Stomach (tissue), 4 donors: ENCODE data around the gene SPCS3.

Source experiments
- EP300 ChIP-seq: sonication (generic); formaldehyde crosslinking; IDR thresholded peaks from one replicate; pipeline ENCODE4 v1.6.1; 2017; ENCODE audit warnings: antibody characterized with exemption
- TF ChIP-seq, protein P1 (sequence below), 7 experiments: fragments of 450-650 bp in 4 of 7; fragments of 200-600 bp in 3 of 7; sonication (generic) in 3 of 7; IDR thresholded peaks; one replicate each; pipeline ENCODE4 v1.5.1; 2016 to 2019; ENCODE audit warnings: antibody characterized with exemption in 7 of 7, control low read depth in 2 of 7, mild to moderate bottlenecking in 1 of 7

DNA sequence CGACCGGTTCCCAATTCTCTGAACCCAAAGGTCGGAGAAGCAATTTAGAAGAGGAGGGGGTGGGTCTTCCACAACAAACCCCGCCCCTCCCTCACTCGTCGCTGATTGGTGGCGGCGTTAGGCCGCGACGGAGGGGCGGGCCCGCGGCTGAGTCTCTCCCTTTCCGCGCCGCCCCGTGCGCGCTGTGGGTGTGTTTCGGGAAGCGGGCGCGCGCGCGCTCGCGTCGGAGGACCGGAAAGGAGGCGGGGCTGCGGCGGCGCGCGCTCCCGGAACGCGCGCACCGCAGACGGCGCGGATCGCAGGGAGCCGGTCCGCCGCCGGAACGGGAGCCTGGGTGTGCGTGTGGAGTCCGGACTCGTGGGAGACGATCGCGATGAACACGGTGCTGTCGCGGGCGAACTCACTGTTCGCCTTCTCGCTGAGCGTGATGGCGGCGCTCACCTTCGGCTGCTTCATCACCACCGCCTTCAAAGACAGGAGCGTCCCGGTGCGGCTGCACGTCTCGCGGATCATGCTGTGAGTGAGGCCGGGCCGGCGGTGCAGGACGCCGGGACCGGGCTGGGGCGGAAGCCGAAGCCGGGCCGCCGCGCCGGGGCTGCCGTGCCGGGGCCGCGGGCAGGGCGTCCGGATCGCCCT lies at the start of gene SPCS3:
- no peak for TF ChIP-seq EP300
- TF ChIP-seq, protein P1, sequence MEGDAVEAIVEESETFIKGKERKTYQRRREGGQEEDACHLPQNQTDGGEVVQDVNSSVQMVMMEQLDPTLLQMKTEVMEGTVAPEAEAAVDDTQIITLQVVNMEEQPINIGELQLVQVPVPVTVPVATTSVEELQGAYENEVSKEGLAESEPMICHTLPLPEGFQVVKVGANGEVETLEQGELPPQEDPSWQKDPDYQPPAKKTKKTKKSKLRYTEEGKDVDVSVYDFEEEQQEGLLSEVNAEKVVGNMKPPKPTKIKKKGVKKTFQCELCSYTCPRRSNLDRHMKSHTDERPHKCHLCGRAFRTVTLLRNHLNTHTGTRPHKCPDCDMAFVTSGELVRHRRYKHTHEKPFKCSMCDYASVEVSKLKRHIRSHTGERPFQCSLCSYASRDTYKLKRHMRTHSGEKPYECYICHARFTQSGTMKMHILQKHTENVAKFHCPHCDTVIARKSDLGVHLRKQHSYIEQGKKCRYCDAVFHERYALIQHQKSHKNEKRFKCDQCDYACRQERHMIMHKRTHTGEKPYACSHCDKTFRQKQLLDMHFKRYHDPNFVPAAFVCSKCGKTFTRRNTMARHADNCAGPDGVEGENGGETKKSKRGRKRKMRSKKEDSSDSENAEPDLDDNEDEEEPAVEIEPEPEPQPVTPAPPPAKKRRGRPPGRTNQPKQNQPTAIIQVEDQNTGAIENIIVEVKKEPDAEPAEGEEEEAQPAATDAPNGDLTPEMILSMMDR (IDR thresholded peaks at IDR 0.05) = no peak
